Lower leg skin (tissue), 4 donors: ENCODE data around the gene CMC4. TPM values are rescaled to one million over a fixed set of nuclear protein-coding genes. Genes with fewer than 3 reads are reported as not detected.

Experiments
- DNase-seq, 2 donors: peaks; one replicate each; pipeline ENCODE4 v3.0.0-alpha.2; 2019; ENCODE audit warnings: low spot score in 2 of 2
- H3K4me3 ChIP-seq: fragments of 200-600 bp; sonication (generic); 2 replicates; pipeline ENCODE4 v1.5.1; 2017; ENCODE audit warnings: mild to moderate bottlenecking, low read depth; ENCODE audit not compliant: poor library complexity, severe bottlenecking
- CTCF ChIP-seq, 3 donors: fragments of 450-650 bp; IDR thresholded peaks; one replicate each; pipeline ENCODE4 v1.5.1; 2016; ENCODE audit warnings: antibody characterized with exemption in 3 of 3, mild to moderate bottlenecking in 3 of 3, moderate library complexity in 2 of 3
- POLR2A ChIP-seq, 2 donors: fragments of 450-650 bp; IDR thresholded peaks; one replicate each; pipeline ENCODE4 v1.6.1; 2016 to 2017; ENCODE audit warnings: antibody characterized with exemption in 2 of 2, mild to moderate bottlenecking in 1 of 2, moderate library complexity in 1 of 2
- WGBS, 2 donors: methylation state at CpG; one replicate each; pipeline ENCODE4 v1.1.5; 2018; 5-methylcytosine and 5-hydroxymethylcytosine counted together
- intact Hi-C: fragments of 100-400 bp; cut with DNase I; formaldehyde crosslinking; loops from one replicate; pipeline ENCODE4 v1.15.0; 2023; ENCODE audit warnings: low total_unique reads
- total RNA-seq, 4 donors: library from RNA; depleted of rRNA; stranded (reverse); fragments of >200 nt; gene quantifications; one replicate each; pipeline ENCODE4 v1.1.0, GENCODE V29; 2016

Gene CMC4
- total RNA-seq, 4 donors from 2014 or later, result 17.8 to 22.2 (median 18.5) TPM

- DNase-seq, result no peak
Observed at GRCh38 chrX:155070038-155070437, 898 bp downstream of the CMC4 start.

GRCh38 chrX:155069414-155069813 is 1.5 kb downstream of the CMC4 start:
- 79 to 93% methylated on average over 1 of the region's 1 CpG for WGBS, 2 donors
- DNase-seq, result no peak
- TF ChIP-seq POLR2A (IDR thresholded peaks at IDR 0.05) (no peak), CTCF (IDR thresholded peaks at IDR 0.05) (no peak)
- intact Hi-C loops, result no loop called here
- H3K4me3 ChIP-seq, result no peak overlapping the region

More at GRCh38 chrX:155070038-155070437, 898 bp downstream of the CMC4 start:
- 5 to 43% methylated on average over 12 of the region's 12 CpGs for WGBS, 2 donors
- TF ChIP-seq CTCF (IDR thresholded peaks at IDR 0.05) (no peak), POLR2A (IDR thresholded peaks at IDR 0.05) (no peak)
- intact Hi-C loops, result no loop called here
- peak overlapping the region; percentile 40 for H3K4me3 ChIP-seq

GRCh38 chrX:155068165-155068564 is 2.8 kb downstream of the CMC4 start:
- DNase-seq, result no peak
- WGBS, 2 donors, result 63 to 64% methylated on average over 1 of the region's 1 CpG
- H3K4me3 ChIP-seq, result no peak overlapping the region
- no peak for TF ChIP-seq CTCF (IDR thresholded peaks at IDR 0.05)
- intact Hi-C loops, result no loop called here

GRCh38 chrX:155065035-155065734 is 5.8 kb downstream of the CMC4 start:
- TF ChIP-seq POLR2A (IDR thresholded peaks at IDR 0.05), result no peak
- TF ChIP-seq CTCF (IDR thresholded peaks at IDR 0.05), result no peak
- intact Hi-C loops, result no loop called here
- 63 to 77% methylated on average over 8 of the region's 8 CpGs for WGBS, 2 donors
- no peak overlapping the region for H3K4me3 ChIP-seq
- DNase-seq, result no peak

GRCh38 chrX:155061760-155062159 is 9.2 kb downstream of the CMC4 start:
- WGBS, 2 donors, result 65 to 76% methylated on average over 4 of the region's 4 CpGs
- no peak for TF ChIP-seq CTCF (IDR thresholded peaks at IDR 0.05)
- no peak for TF ChIP-seq POLR2A (IDR thresholded peaks at IDR 0.05)
- no peak for DNase-seq
- intact Hi-C loops, result no loop called here
- no peak overlapping the region for H3K4me3 ChIP-seq
